HepG2 (cell line): ENCODE results near the gene ZFYVE28. TPM values are rescaled to one million over a fixed set of nuclear protein-coding genes. Genes with fewer than 3 reads are reported as not detected.

Experiments used
- ATAC-seq: fragments of 200-7000 bp; cut with Tn5 transposase; 3 replicates; pipeline ENCODE4 v1.9.1; 2020; ENCODE audit warnings: mild to moderate bottlenecking, moderate library complexity
- BruUV-seq: library from RNA; stranded (reverse); fragments of 400-500 nt; replicated peaks from 2 replicates; lab custom pipeline; 2021; lab: Mats Ljungman, UMichigan
- CTCF ChIA-PET: fragments of 300-600 bp; formaldehyde crosslinking; extraction: SDS; loops from one replicate; lab custom pipeline; 2021; ENCODE audit warnings: low total read pairs, inconsistent platforms, low intra/inter-chr PET ratio; lab: Yijun Ruan, JAX
- POLR2A ChIA-PET: fragments of 350-600 bp; sonication (Branson Sonifier 250); formaldehyde crosslinking; loops from one replicate; lab custom pipeline; 2020; ENCODE audit warnings: antibody characterized with exemption, inconsistent platforms; lab: Yijun Ruan, JAX
- DNase-seq: peaks from one replicate; pipeline ENCODE4 v3.0.0-alpha.2; 2015; ENCODE audit warnings: low spot score
- FAIRE-seq: peaks from 3 replicates; lab custom pipeline; 2011; peaks lifted over from hg19 to GRCh38; lab: Jason Lieb, UNC
- H2AFZ ChIP-seq: one replicate; pipeline ENCODE4 v1.6.1; 2011; ENCODE audit warnings: low read length, inconsistent platforms
- H3K27ac ChIP-seq: fragments of 300-600 bp; 3 replicates; pipeline ENCODE4 v1.8.0; 2011; ENCODE audit warnings: mixed run types, mild to moderate bottlenecking, mixed read lengths, low read length, inconsistent platforms; ENCODE audit not compliant: insufficient read depth; ENCODE audit errors: extremely low read length
- H3K27me3 ChIP-seq, 2 experiments: fragments of 200-600 bp in 1 of 2; 2 replicates in 1 of 2; 3 replicates in 1 of 2; pipeline versions ENCODE4 v1.6.0 to v1.8.0; 2011; ENCODE audit warnings: low read length in 2 of 2, mild to moderate bottlenecking in 2 of 2, moderate library complexity in 2 of 2, inconsistent platforms in 1 of 2; ENCODE audit not compliant: insufficient read depth in 2 of 2, control insufficient read depth in 1 of 2
- H3K36me3 ChIP-seq, 2 experiments: fragments of 200-600 bp in 1 of 2; replicated peaks in 1 of 2; 2 replicates in 1 of 2; 3 replicates in 1 of 2; pipeline versions ENCODE4 v1.5.1 to v1.8.0; 2011; ENCODE audit warnings: low read length in 2 of 2, inconsistent platforms in 1 of 2; ENCODE audit not compliant: insufficient read depth in 2 of 2, control insufficient read depth in 1 of 2
- H3K4me1 ChIP-seq: 2 replicates; pipeline ENCODE4 v1.5.1; 2012; ENCODE audit warnings: low read length, inconsistent platforms; ENCODE audit not compliant: insufficient read depth
- H3K4me2 ChIP-seq: 2 replicates; pipeline ENCODE4 v1.6.0; 2011; ENCODE audit warnings: low read depth, low read length, inconsistent platforms
- H3K4me3 ChIP-seq, 3 experiments: fragments of 200-600 bp in 1 of 3; sonication (generic), shearing (Covaris generic) in 1 of 3; replicated peaks in 1 of 3; 2 replicates each; pipeline ENCODE4 v1.5.1; 2011 to 2016; ENCODE audit warnings: low read length in 3 of 3, inconsistent platforms in 2 of 3, low read depth in 2 of 3, mild to moderate bottlenecking in 2 of 3, control low read depth in 1 of 3, mixed read lengths in 1 of 3; ENCODE audit not compliant: insufficient read depth in 1 of 3
- H3K79me2 ChIP-seq: one replicate; pipeline ENCODE4 v1.6.1; 2011; ENCODE audit warnings: low read length, inconsistent platforms; ENCODE audit not compliant: insufficient read depth
- H3K9ac ChIP-seq: 2 replicates; pipeline ENCODE4 v1.6.0; 2011; ENCODE audit warnings: mild to moderate bottlenecking, low read depth, low read length, inconsistent platforms; ENCODE audit not compliant: insufficient read depth
- H3K9me3 ChIP-seq: 2 replicates; pipeline ENCODE4 v1.5.1; 2012; ENCODE audit warnings: mild to moderate bottlenecking, low read length
- H4K20me1 ChIP-seq: 2 replicates; pipeline ENCODE4 v1.6.0; 2011; ENCODE audit warnings: inconsistent platforms, mild to moderate bottlenecking, low read length, moderate library complexity; ENCODE audit not compliant: insufficient read depth
- HIVEP1 ChIP-seq: sonication (generic); formaldehyde crosslinking; IDR thresholded peaks from 2 replicates; pipeline ENCODE4 v1.4.0; 2020; ENCODE audit warnings: mild to moderate bottlenecking, missing genetic modification reagents
- HOXA5 ChIP-seq: sonication (generic); formaldehyde crosslinking; IDR thresholded peaks from 2 replicates; pipeline ENCODE4 v1.4.0; 2020; ENCODE audit warnings: missing genetic modification reagents
- MED8 ChIP-seq: sonication (generic); formaldehyde crosslinking; IDR thresholded peaks from 2 replicates; pipeline ENCODE4 v1.8.1; 2023; ENCODE audit warnings: mild to moderate bottlenecking, missing genetic modification reagents; ENCODE audit not compliant: insufficient replicate concordance
- PLRG1 ChIP-seq: fragments of 450-650 bp; conservative IDR thresholded peaks from 2 replicates; pipeline ENCODE4 v1.6.1; 2016
- SOX13 ChIP-seq, 3 experiments: fragments of 450-650 bp in 1 of 3; sonication (generic) in 1 of 3; formaldehyde crosslinking in 1 of 3; IDR thresholded peaks in 2 of 3; conservative IDR thresholded peaks in 1 of 3; 2 replicates each; pipeline versions ENCODE4 v1.5.0 to v1.6.1; 2016 to 2020; ENCODE audit warnings: antibody characterized with exemption in 1 of 3, mild to moderate bottlenecking in 1 of 3, missing compliant biosample characterization in 1 of 3, missing genetic modification reagents in 1 of 3, moderate library complexity in 1 of 3
- SP5 ChIP-seq: IDR thresholded peaks from 2 replicates; pipeline ENCODE4 v1.6.1; 2016; ENCODE audit warnings: low read depth, borderline replicate concordance
- TBX2 ChIP-seq: sonication (generic); formaldehyde crosslinking; IDR thresholded peaks from 2 replicates; pipeline ENCODE4 v1.5.0; 2020; ENCODE audit warnings: missing genetic modification reagents, mild to moderate bottlenecking, borderline replicate concordance
- ZBTB7B ChIP-seq: sonication (generic); formaldehyde crosslinking; IDR thresholded peaks from 2 replicates; pipeline ENCODE4 v1.4.0; 2020; ENCODE audit warnings: missing genetic modification reagents
- ZNF138 ChIP-seq: sonication (generic); formaldehyde crosslinking; IDR thresholded peaks from 2 replicates; pipeline ENCODE4 v1.5.0; 2020; ENCODE audit warnings: mild to moderate bottlenecking, low read depth, missing genetic modification reagents
- ZNF317 ChIP-seq: sonication (generic); formaldehyde crosslinking; IDR thresholded peaks from 2 replicates; pipeline ENCODE4 v1.5.0; 2020; ENCODE audit warnings: mild to moderate bottlenecking, missing genetic modification reagents
- ZNF335 ChIP-seq: sonication (generic); formaldehyde crosslinking; IDR thresholded peaks from 2 replicates; pipeline ENCODE4 v1.4.0; 2020; ENCODE audit warnings: missing genetic modification reagents
- ZSCAN22 ChIP-seq: sonication (generic); formaldehyde crosslinking; IDR thresholded peaks from 2 replicates; pipeline ENCODE4 v1.4.0; 2020; ENCODE audit warnings: mild to moderate bottlenecking, missing genetic modification reagents
- ZSCAN25 ChIP-seq: sonication (generic); formaldehyde crosslinking; IDR thresholded peaks from 2 replicates; pipeline ENCODE4 v1.8.0; 2022; ENCODE audit warnings: mild to moderate bottlenecking, missing genetic modification reagents
- WGBS: methylation state at CpG from one replicate; pipeline ENCODE4 v1.1.6; 2017; ENCODE audit warnings: low lambda C conversion rate; 5-methylcytosine and 5-hydroxymethylcytosine counted together
- in situ Hi-C: cut with HindIII; loops from 2 replicates; pipeline ENCODE4 v1.10.0; 2017; ENCODE audit warnings: low pct_unique_long_range_greater_than_20kb; ENCODE audit not compliant: extremely low pct_ligation_motif_present
- intact Hi-C: fragments of 100-400 bp; cut with micrococcal nuclease; formaldehyde crosslinking; loops from one replicate; pipeline ENCODE4 v1.10.0; 2022; ENCODE audit not compliant: unreplicated experiment
- polyA plus RNA-seq, 8 experiments: library from polyadenylated mRNA; depleted of rRNA in 3 of 8; stranded (reverse) in 7 of 8; unstranded in 1 of 8; fragments of >200 nt; fragmentation: Illumina TruSeq in 4 of 8; extraction: Trizol in 4 of 8; gene quantifications; 2 replicates each; pipeline versions ENCODE4 v1.2.1 to v1.2.3, GENCODE V29; 2011 to 2016; ENCODE audit warnings: low read depth in 4 of 8, missing spikeins in 1 of 8, mixed read lengths in 1 of 8; ENCODE audit not compliant: insufficient read depth in 1 of 8
- total RNA-seq, 5 experiments: library from RNA; depleted of rRNA; stranded (reverse); fragments of >200 nt; fragmentation: Illumina TruSeq; extraction: Trizol; gene quantifications; 2 replicates each; pipeline ENCODE4 v1.2.3, GENCODE V29; 2016; ENCODE audit warnings: low read depth in 1 of 5
- TF ChIP-seq, protein P1 (sequence below): sonication (generic); formaldehyde crosslinking; conservative IDR thresholded peaks from 2 replicates; pipeline ENCODE4 v1.8.1; 2023; ENCODE audit warnings: missing genetic modification reagents
- TF ChIP-seq, protein P2 (sequence below): sonication (generic); formaldehyde crosslinking; IDR thresholded peaks from 2 replicates; pipeline ENCODE4 v1.4.0; 2020; ENCODE audit warnings: missing genetic modification reagents
- TF ChIP-seq, protein P3 (sequence below): sonication (generic); formaldehyde crosslinking; IDR thresholded peaks from 2 replicates; pipeline ENCODE4 v1.4.0; 2020; ENCODE audit warnings: missing genetic modification reagents
- TF ChIP-seq, protein P4 (sequence below): sonication (generic); formaldehyde crosslinking; IDR thresholded peaks from 2 replicates; pipeline ENCODE4 v1.5.0; 2020; ENCODE audit warnings: mild to moderate bottlenecking, missing genetic modification reagents, moderate library complexity

Gene ZFYVE28
- total and polyA plus RNA-seq, 2 of the 13 experiments (the other 11 are each of a cell fraction or from before 2014, with no cell fraction given), result 0.12 to 0.22 TPM

DNA sequence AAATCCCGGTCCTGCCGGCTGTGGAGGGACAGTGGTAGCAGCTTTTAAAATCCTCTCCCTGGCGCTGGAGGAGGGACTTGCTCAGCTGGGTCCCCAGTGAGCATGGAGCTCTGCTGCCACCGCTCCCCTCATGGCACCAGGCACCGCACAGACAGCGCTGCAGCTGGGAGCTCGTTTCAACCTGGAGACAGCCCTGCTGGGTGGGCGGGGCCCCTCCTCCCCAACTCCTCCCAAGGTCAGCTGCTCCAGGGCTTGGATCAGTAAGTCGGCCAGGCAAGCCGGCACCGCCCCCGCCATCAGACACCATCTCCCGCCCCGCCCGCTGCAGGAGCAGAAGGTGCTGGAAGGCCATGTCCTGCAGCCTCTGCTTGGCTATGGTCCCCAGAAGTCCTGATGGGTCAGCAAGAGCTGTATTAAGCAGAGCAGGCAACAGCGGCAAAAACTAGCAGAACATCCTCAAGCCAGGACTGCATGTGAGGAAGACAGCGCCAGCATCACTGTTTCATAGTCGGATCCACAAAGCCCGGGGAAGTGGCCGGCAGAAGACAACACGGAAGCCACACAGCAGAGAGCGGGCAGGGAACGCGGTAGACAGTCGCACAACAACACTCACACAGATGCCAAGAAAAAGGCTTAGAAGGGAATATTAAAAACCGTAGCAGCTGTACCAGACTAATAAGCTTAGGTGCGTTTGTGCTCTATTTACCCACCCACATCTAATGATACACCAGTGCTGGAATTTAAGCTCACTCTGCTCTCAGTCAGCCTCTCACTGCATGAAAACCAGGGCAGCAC, 16.2 kb downstream of the ZFYVE28 start:
- intact Hi-C loops, result no loop called here
- Histone ChIP-seq H3K79me2 (no peaks in the 10 kb centered on the region), H3K4me3 (peak overlapping the region in 2 of 3 experiments; percentile 10 to 34; a peak in 1 of 6 replicates), H3K27me3 (peaks cover 15 to 63% of the 10 kb centered on the region in 2 experiments), H4K20me1 (no peaks in the 10 kb centered on the region; the same call in 1 of the 2 replicates), H3K4me2 (peak overlapping the region; percentile 56), H3K4me1 (peaks cover 18% of the 10 kb centered on the region), H3K9me3 (no peaks in the 10 kb centered on the region), H3K9ac (no peak overlapping the region), H2AFZ (no peak overlapping the region), H3K36me3 (no peaks in the 10 kb centered on the region), H3K27ac (no peak overlapping the region)
- ChIA-PET CTCF (no interaction called here), POLR2A (no interaction called here)
- peak; percentile 73 for DNase-seq
- WGBS, result 5% methylated on average over 8 of the region's 27 CpGs
- in situ Hi-C loops, result no loop called here
- BruUV-seq, result no TSS peak
- ATAC-seq, result peak; percentile 83
- FAIRE-seq, result no peak
- TF ChIP-seq ZBTB7B (CRISPR knock-in tag) (no peak), ZNF138 (CRISPR knock-in tag) (0 out of 2 replicates have a peak, but pooled peaks have one; percentile 36), ZNF335 (CRISPR knock-in tag) (no peak), SP5 (CRISPR knock-in tag) (peak; percentile 73), ZSCAN25 (CRISPR knock-in tag) (0 out of 2 replicates have a peak, but pooled peaks have one; percentile 36), ZSCAN22 (CRISPR knock-in tag) (peak; percentile 92), HOXA5 (CRISPR knock-in tag) (no peak), ZNF317 (CRISPR knock-in tag) (no peak), MED8 (CRISPR knock-in tag) (no peak), HIVEP1 (no peak), SOX13 (IDR thresholded peaks at IDR 0.05) (no peak), SOX13 (CRISPR knock-in tag; conservative IDR thresholded peaks at IDR 0.05 in 1 of 2, IDR thresholded peaks at IDR 0.05 in 1 of 2) (peak in 1 of 2 experiments; percentile 33; a peak in 1 of 4 replicates), TBX2 (0 out of 2 replicates have a peak, but pooled peaks have one; percentile 13), PLRG1 (no peak)
- TF ChIP-seq, protein P1, sequence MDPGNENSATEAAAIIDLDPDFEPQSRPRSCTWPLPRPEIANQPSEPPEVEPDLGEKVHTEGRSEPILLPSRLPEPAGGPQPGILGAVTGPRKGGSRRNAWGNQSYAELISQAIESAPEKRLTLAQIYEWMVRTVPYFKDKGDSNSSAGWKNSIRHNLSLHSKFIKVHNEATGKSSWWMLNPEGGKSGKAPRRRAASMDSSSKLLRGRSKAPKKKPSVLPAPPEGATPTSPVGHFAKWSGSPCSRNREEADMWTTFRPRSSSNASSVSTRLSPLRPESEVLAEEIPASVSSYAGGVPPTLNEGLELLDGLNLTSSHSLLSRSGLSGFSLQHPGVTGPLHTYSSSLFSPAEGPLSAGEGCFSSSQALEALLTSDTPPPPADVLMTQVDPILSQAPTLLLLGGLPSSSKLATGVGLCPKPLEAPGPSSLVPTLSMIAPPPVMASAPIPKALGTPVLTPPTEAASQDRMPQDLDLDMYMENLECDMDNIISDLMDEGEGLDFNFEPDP (CRISPR knock-in tag), result no peak
- TF ChIP-seq, protein P2, sequence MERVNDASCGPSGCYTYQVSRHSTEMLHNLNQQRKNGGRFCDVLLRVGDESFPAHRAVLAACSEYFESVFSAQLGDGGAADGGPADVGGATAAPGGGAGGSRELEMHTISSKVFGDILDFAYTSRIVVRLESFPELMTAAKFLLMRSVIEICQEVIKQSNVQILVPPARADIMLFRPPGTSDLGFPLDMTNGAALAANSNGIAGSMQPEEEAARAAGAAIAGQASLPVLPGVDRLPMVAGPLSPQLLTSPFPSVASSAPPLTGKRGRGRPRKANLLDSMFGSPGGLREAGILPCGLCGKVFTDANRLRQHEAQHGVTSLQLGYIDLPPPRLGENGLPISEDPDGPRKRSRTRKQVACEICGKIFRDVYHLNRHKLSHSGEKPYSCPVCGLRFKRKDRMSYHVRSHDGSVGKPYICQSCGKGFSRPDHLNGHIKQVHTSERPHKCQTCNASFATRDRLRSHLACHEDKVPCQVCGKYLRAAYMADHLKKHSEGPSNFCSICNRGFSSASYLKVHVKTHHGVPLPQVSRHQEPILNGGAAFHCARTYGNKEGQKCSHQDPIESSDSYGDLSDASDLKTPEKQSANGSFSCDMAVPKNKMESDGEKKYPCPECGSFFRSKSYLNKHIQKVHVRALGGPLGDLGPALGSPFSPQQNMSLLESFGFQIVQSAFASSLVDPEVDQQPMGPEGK (CRISPR knock-in tag), result peak; percentile 76
- TF ChIP-seq, protein P3, sequence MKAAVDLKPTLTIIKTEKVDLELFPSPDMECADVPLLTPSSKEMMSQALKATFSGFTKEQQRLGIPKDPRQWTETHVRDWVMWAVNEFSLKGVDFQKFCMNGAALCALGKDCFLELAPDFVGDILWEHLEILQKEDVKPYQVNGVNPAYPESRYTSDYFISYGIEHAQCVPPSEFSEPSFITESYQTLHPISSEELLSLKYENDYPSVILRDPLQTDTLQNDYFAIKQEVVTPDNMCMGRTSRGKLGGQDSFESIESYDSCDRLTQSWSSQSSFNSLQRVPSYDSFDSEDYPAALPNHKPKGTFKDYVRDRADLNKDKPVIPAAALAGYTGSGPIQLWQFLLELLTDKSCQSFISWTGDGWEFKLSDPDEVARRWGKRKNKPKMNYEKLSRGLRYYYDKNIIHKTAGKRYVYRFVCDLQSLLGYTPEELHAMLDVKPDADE, result no peak
- TF ChIP-seq, protein P4, sequence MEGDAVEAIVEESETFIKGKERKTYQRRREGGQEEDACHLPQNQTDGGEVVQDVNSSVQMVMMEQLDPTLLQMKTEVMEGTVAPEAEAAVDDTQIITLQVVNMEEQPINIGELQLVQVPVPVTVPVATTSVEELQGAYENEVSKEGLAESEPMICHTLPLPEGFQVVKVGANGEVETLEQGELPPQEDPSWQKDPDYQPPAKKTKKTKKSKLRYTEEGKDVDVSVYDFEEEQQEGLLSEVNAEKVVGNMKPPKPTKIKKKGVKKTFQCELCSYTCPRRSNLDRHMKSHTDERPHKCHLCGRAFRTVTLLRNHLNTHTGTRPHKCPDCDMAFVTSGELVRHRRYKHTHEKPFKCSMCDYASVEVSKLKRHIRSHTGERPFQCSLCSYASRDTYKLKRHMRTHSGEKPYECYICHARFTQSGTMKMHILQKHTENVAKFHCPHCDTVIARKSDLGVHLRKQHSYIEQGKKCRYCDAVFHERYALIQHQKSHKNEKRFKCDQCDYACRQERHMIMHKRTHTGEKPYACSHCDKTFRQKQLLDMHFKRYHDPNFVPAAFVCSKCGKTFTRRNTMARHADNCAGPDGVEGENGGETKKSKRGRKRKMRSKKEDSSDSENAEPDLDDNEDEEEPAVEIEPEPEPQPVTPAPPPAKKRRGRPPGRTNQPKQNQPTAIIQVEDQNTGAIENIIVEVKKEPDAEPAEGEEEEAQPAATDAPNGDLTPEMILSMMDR, result peak; percentile 35
